Liver (tissue), 3 donors: ENCODE results near the gene SLC25A17.

Source experiments
- HNF4A ChIP-seq, 2 donors: conservative IDR thresholded peaks; 2 replicates each; pipeline ENCODE4 v1.6.1; 2016; ENCODE audit warnings: antibody characterized with exemption in 2 of 2, mild to moderate bottlenecking in 2 of 2
- HNF4G ChIP-seq: IDR thresholded peaks from 2 replicates; pipeline ENCODE4 v1.6.1; 2016; ENCODE audit warnings: antibody characterized with exemption
- JUND ChIP-seq, 2 donors: IDR thresholded peaks; 2 replicates each; pipeline ENCODE4 v1.6.1; 2016; ENCODE audit warnings: antibody characterized with exemption in 2 of 2
- RAD21 ChIP-seq, 2 donors: IDR thresholded peaks; 2 replicates each; pipeline ENCODE4 v1.6.1; 2016; ENCODE audit warnings: antibody characterized with exemption in 2 of 2, mild to moderate bottlenecking in 2 of 2
- TAF1 ChIP-seq: conservative IDR thresholded peaks from 2 replicates; pipeline ENCODE4 v1.6.1; 2016; ENCODE audit warnings: antibody characterized with exemption, mild to moderate bottlenecking
- YY1 ChIP-seq: IDR thresholded peaks from 2 replicates; pipeline ENCODE4 v1.6.1; 2016; ENCODE audit warnings: antibody characterized with exemption, mild to moderate bottlenecking
- TF ChIP-seq, protein P1 (sequence below): IDR thresholded peaks from 2 replicates; pipeline ENCODE4 v1.6.1; 2016; ENCODE audit warnings: antibody characterized with exemption
- TF ChIP-seq, protein P2 (sequence below): fragments of 150-350 bp; IDR thresholded peaks from 2 replicates; pipeline ENCODE4 v1.5.1; 2017; ENCODE audit warnings: improper control_type of control experiment, low read depth, low read length; ENCODE audit not compliant: missing input control
- TF ChIP-seq, protein P3 (sequence below): IDR thresholded peaks from 2 replicates; pipeline ENCODE4 v1.6.1; 2016; ENCODE audit warnings: antibody characterized with exemption
- donor health status: healthy.
- donor health status: healthy.

DNA sequence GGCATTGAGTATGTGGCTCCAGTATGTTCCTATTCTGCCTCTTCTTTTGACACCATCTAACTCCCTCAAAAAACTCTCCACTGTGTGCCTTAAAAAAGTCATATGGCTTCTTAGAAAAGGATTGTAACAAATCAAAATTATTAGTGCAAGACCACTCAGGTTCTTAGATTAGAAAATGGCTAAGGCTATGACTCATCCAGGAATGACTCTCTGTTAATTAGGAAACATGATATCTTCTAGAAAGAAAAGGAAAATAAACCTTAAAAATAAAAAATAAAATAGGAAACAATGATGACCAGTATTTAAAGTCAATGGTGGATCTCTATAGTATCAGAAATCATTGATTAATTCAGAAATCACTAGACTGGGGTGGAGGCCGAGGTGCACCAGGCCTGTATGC is 21.7 kb downstream of the SLC25A17 start:
- TF ChIP-seq, protein P1, sequence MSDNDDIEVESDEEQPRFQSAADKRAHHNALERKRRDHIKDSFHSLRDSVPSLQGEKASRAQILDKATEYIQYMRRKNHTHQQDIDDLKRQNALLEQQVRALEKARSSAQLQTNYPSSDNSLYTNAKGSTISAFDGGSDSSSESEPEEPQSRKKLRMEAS = no peak
- no peak for TF ChIP-seq RAD21 (IDR thresholded peaks at IDR 0.05)
- TF ChIP-seq, protein P2, sequence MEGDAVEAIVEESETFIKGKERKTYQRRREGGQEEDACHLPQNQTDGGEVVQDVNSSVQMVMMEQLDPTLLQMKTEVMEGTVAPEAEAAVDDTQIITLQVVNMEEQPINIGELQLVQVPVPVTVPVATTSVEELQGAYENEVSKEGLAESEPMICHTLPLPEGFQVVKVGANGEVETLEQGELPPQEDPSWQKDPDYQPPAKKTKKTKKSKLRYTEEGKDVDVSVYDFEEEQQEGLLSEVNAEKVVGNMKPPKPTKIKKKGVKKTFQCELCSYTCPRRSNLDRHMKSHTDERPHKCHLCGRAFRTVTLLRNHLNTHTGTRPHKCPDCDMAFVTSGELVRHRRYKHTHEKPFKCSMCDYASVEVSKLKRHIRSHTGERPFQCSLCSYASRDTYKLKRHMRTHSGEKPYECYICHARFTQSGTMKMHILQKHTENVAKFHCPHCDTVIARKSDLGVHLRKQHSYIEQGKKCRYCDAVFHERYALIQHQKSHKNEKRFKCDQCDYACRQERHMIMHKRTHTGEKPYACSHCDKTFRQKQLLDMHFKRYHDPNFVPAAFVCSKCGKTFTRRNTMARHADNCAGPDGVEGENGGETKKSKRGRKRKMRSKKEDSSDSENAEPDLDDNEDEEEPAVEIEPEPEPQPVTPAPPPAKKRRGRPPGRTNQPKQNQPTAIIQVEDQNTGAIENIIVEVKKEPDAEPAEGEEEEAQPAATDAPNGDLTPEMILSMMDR = no peak
- no peak for TF ChIP-seq TAF1
- TF ChIP-seq, protein P3, sequence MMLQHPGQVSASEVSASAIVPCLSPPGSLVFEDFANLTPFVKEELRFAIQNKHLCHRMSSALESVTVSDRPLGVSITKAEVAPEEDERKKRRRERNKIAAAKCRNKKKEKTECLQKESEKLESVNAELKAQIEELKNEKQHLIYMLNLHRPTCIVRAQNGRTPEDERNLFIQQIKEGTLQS = no peak
- TF ChIP-seq HNF4A (conservative IDR thresholded peaks at IDR 0.05) = no peak
- no peak for TF ChIP-seq JUND (IDR thresholded peaks at IDR 0.05)
- TF ChIP-seq HNF4G = no peak
- TF ChIP-seq YY1 = no peak
